GM12878 (cell line): ENCODE measurements around the gene SSBP1. TPM values are rescaled to one million over a fixed set of nuclear protein-coding genes. Genes with fewer than 3 reads are reported as not detected.

Experiments used
- ATAC-seq: fragments of 200-7000 bp; cut with Tn5 transposase; 3 replicates; pipeline ENCODE4 v1.9.1; 2020; ENCODE audit warnings: mild to moderate bottlenecking, moderate library complexity
- BruUV-seq: library from RNA; stranded (reverse); fragments of 400-500 nt; replicated peaks from 2 replicates; lab custom pipeline; 2021; lab: Mats Ljungman, UMichigan
- CTCF ChIA-PET: fragments of 300-600 bp; sonication (Branson Sonifier 250); formaldehyde crosslinking; extraction: SDS; loops from one replicate; lab custom pipeline; 2021; ENCODE audit warnings: inconsistent platforms; lab: Yijun Ruan, JAX
- POLR2A ChIA-PET: fragments of 350-600 bp; formaldehyde crosslinking; extraction: SDS; loops from one replicate; lab custom pipeline; 2021; ENCODE audit warnings: inconsistent platforms; lab: Charles Lee
- RAD21 ChIA-PET: fragments of 300-600 bp; sonication (Branson Sonifier 250); formaldehyde crosslinking; loops from one replicate; lab custom pipeline; 2023; ENCODE audit warnings: antibody characterized with exemption; ENCODE audit not compliant: unreplicated experiment; lab: Charles Lee
- SMC1A ChIA-PET: fragments of 300-600 bp; sonication (Branson Sonifier 250); formaldehyde crosslinking; loops from one replicate; lab custom pipeline; 2023; ENCODE audit not compliant: unreplicated experiment, uncharacterized antibody; lab: Charles Lee
- DNase-seq: peaks from one replicate; pipeline ENCODE4 v3.0.0-alpha.2; 2011; ENCODE audit warnings: low read depth, low spot score
- FAIRE-seq: peaks from 3 replicates; lab custom pipeline; 2011; peaks lifted over from hg19 to GRCh38; lab: Jason Lieb, UNC
- H2AFZ ChIP-seq: 2 replicates; pipeline ENCODE4 v1.6.0; 2011; ENCODE audit warnings: low read depth, low read length, control low read depth; ENCODE audit not compliant: control insufficient read depth
- H3K27ac ChIP-seq: 2 replicates; pipeline ENCODE4 v1.5.1; 2011; ENCODE audit warnings: control low read depth; ENCODE audit not compliant: control insufficient read depth, insufficient read depth
- H3K27me3 ChIP-seq, 2 experiments: replicated peaks in 1 of 2; 2 replicates each; pipeline versions ENCODE4 v1.6.0 to v1.6.1; 2011; ENCODE audit warnings: low read length in 1 of 2; ENCODE audit not compliant: control insufficient read depth in 2 of 2, insufficient read depth in 2 of 2
- H3K36me3 ChIP-seq, 2 experiments: 2 replicates each; pipeline ENCODE4 v1.5.1; 2011; ENCODE audit warnings: low read length in 1 of 2; ENCODE audit not compliant: control insufficient read depth in 2 of 2, insufficient read depth in 2 of 2
- H3K4me1 ChIP-seq: 2 replicates; pipeline ENCODE4 v1.6.1; 2011; ENCODE audit warnings: mild to moderate bottlenecking, low read length, moderate library complexity, mixed read lengths; ENCODE audit not compliant: control insufficient read depth, insufficient read depth
- H3K4me2 ChIP-seq: 2 replicates; pipeline ENCODE4 v1.6.0; 2011; ENCODE audit warnings: control low read depth; ENCODE audit not compliant: control insufficient read depth, insufficient read depth
- H3K4me3 ChIP-seq: fragments of 200-600 bp; sonication (generic); 2 replicates; pipeline ENCODE4 v1.5.1; 2016
- H3K79me2 ChIP-seq: 2 replicates; pipeline ENCODE4 v1.6.0; 2011; ENCODE audit warnings: low read length; ENCODE audit not compliant: control insufficient read depth, insufficient read depth
- H3K9ac ChIP-seq: 2 replicates; pipeline ENCODE4 v1.8.0; 2011; ENCODE audit warnings: low read length, control low read depth, mixed read lengths; ENCODE audit not compliant: control insufficient read depth, insufficient read depth
- H3K9me3 ChIP-seq: replicated peaks from 3 replicates; pipeline ENCODE4 v1.5.1; 2011; ENCODE audit warnings: mild to moderate bottlenecking, low read length; ENCODE audit not compliant: control insufficient read depth, insufficient read depth
- H4K20me1 ChIP-seq: 2 replicates; pipeline ENCODE4 v1.6.0; 2011; ENCODE audit not compliant: control insufficient read depth, insufficient read depth
- BHLHE40 ChIP-seq, 2 experiments: fragments of 450-650 bp in 1 of 2; IDR thresholded peaks; 2 replicates each; pipeline ENCODE4 v1.6.1; 2011 to 2017; ENCODE audit warnings: low read depth in 2 of 2, borderline replicate concordance in 1 of 2, improper control_type of control experiment in 1 of 2, low read length in 1 of 2, mild to moderate bottlenecking in 1 of 2
- BMI1 ChIP-seq: fragments of 450-650 bp; IDR thresholded peaks from 2 replicates; pipeline ENCODE4 v1.6.1; 2016; ENCODE audit warnings: mild to moderate bottlenecking, moderate library complexity, borderline replicate concordance
- DPF2 ChIP-seq: fragments of 450-650 bp; IDR thresholded peaks from 2 replicates; pipeline ENCODE4 v1.6.1; 2017; ENCODE audit warnings: mild to moderate bottlenecking
- EGR1 ChIP-seq, 2 experiments: IDR thresholded peaks; 1 replicate in 1 of 2; 2 replicates in 1 of 2; pipeline ENCODE4 v1.6.1; 2011 to 2012; ENCODE audit warnings: low read depth in 2 of 2, low read length in 2 of 2, borderline replicate concordance in 1 of 2, mild to moderate bottlenecking in 1 of 2, moderate library complexity in 1 of 2
- HDAC2 ChIP-seq: fragments of 200-600 bp; sonication (generic); IDR thresholded peaks from 2 replicates; pipeline ENCODE4 v1.6.1; 2017
- HDAC6 ChIP-seq: fragments of 200-600 bp; sonication (generic); IDR thresholded peaks from one replicate; pipeline ENCODE4 v1.8.0; 2017; ENCODE audit warnings: antibody characterized with exemption; ENCODE audit not compliant: unreplicated experiment
- IRF5 ChIP-seq: fragments of 450-650 bp; IDR thresholded peaks from 2 replicates; pipeline ENCODE4 v1.6.1; 2017; ENCODE audit warnings: borderline replicate concordance
- MYB ChIP-seq: fragments of 150-350 bp; IDR thresholded peaks from 2 replicates; pipeline ENCODE4 v1.6.1; 2014; ENCODE audit warnings: mild to moderate bottlenecking, low read depth, low read length, borderline replicate concordance
- MYC ChIP-seq: IDR thresholded peaks from 2 replicates; pipeline ENCODE4 v1.6.1; 2011; ENCODE audit warnings: mild to moderate bottlenecking, low read length, moderate library complexity, inconsistent platforms; ENCODE audit not compliant: insufficient read depth, insufficient replicate concordance, insufficient read length, severe bottlenecking
- NKRF ChIP-seq: fragments of 450-650 bp; conservative IDR thresholded peaks from 2 replicates; pipeline ENCODE4 v1.6.1; 2017; ENCODE audit warnings: mild to moderate bottlenecking, moderate library complexity
- NR2C1 ChIP-seq: fragments of 450-650 bp; IDR thresholded peaks from 2 replicates; pipeline ENCODE4 v1.6.1; 2017; ENCODE audit warnings: antibody characterized with exemption, mild to moderate bottlenecking, moderate library complexity
- POLR2A ChIP-seq: IDR thresholded peaks from 2 replicates; pipeline ENCODE4 v1.6.1; 2011; ENCODE audit warnings: low read depth, mild to moderate bottlenecking, low read length
- RELA ChIP-seq: fragments of 450-650 bp; IDR thresholded peaks from 2 replicates; pipeline ENCODE4 v1.8.0; 2014; ENCODE audit warnings: borderline replicate concordance; ENCODE audit not compliant: partially characterized antibody
- SKIL ChIP-seq: fragments of 450-650 bp; IDR thresholded peaks from 2 replicates; pipeline ENCODE4 v1.6.1; 2017; ENCODE audit warnings: mild to moderate bottlenecking, low read depth, inconsistent platforms; ENCODE audit not compliant: poor library complexity, severe bottlenecking
- SRF ChIP-seq, 2 experiments: IDR thresholded peaks; 2 replicates each; pipeline ENCODE4 v1.6.1; 2011; ENCODE audit warnings: low read depth in 2 of 2, low read length in 2 of 2, mild to moderate bottlenecking in 1 of 2, moderate library complexity in 1 of 2
- TARDBP ChIP-seq: IDR thresholded peaks from 2 replicates; pipeline ENCODE4 v1.6.1; 2016; ENCODE audit warnings: borderline replicate concordance
- WGBS: methylation state at CpG from one replicate; pipeline ENCODE4 v1.1.6; 2016; ENCODE audit warnings: low lambda C conversion rate; ENCODE audit not compliant: insufficient replicate concordance, insufficient coverage; ENCODE audit errors: missing lambda C conversion rate; 5-methylcytosine and 5-hydroxymethylcytosine counted together
- in situ Hi-C: fragments of 300-500 bp; cut with MboI; formaldehyde crosslinking; loops from 9 replicates; pipeline ENCODE4 v1.14.3; 2018; ENCODE audit warnings: mixed read lengths
- intact Hi-C: fragments of 100-400 bp; cut with micrococcal nuclease; formaldehyde crosslinking; loops from one replicate; pipeline ENCODE4 v1.14.2; 2022; ENCODE audit not compliant: unreplicated experiment
- polyA plus RNA-seq, 11 experiments: library from polyadenylated mRNA; depleted of rRNA in 4 of 11; unstranded in 6 of 11; stranded (reverse) in 5 of 11; fragments of >200 nt; fragmentation: Nextera tagmentation in 4 of 11; fragmentation: Illumina TruSeq in 1 of 11; extraction: Ambion mirVana in 4 of 11; extraction: Trizol in 1 of 11; gene quantifications; 1 replicate in 1 of 11; 2 replicates in 10 of 11; pipeline versions ENCODE4 v1.2.1 to v1.2.3, GENCODE V29; 2011 to 2016; ENCODE audit warnings: inconsistent platforms in 2 of 11, missing spikeins in 2 of 11, low read depth in 1 of 11
- total RNA-seq, 4 experiments: library from RNA; depleted of rRNA in 3 of 4; stranded (reverse); fragments of >200 nt in 3 of 4; fragmentation: Illumina TruSeq in 1 of 4; extraction: Trizol in 1 of 4; gene quantifications; 2 replicates each; pipeline versions ENCODE4 v1.2.1 to v1.2.3, GENCODE V29; 2013 to 2021

Gene SSBP1
- total and polyA plus RNA-seq, 10 of the 15 experiments (the other 5 are each of a cell fraction or from before 2014, with no cell fraction given) = 191 to 998 (median 418) TPM

- TF ChIP-seq IRF5 = no peak
- TF ChIP-seq DPF2 = peak; percentile 30
- TF ChIP-seq POLR2A = peak; percentile 74
- no peak for TF ChIP-seq HDAC6
Measured at GRCh38 chr7:141701489-141702046, 36.6 kb upstream of the SSBP1 start (continued).

- Histone ChIP-seq H3K4me1 (peaks cover 4% of the 10 kb centered on the region; the same call in 1 of the 2 replicates), H3K9ac (peak within 1 kb of the TSS; percentile 64), H3K4me3 (peak within 1 kb of the TSS; percentile 97), H3K27ac (peak within 1 kb of the TSS; percentile 49), H3K4me2 (peak within 1 kb of the TSS; percentile 91), H3K9me3 (no peaks in the 10 kb centered on the region), H2AFZ (peak within 1 kb of the TSS; percentile 85), H3K27me3 (peaks cover 0 to 2% of the 10 kb centered on the region in 2 experiments; a peak in 1 of 4 replicates), H3K79me2 (peaks cover 23% of the 10 kb centered on the region), H3K36me3 (no peaks in the 10 kb centered on the region), H4K20me1 (no peaks in the 10 kb centered on the region)
- no peak for DNase-seq
- ChIA-PET SMC1A (interaction anchor here (0.5 to 1.1 kb wide), 6 partner anchors 14 to 143 kb away, joined by 3 to 6 read pairs (median 3); partner anchors contain the start of gene SSBP1), RAD21 (interaction anchor here (1.2 to 3.7 kb wide), 4 partner anchors 16 to 47 kb away, joined by 3 to 16 read pairs (median 4); partner anchors contain the start of gene SSBP1), CTCF (interaction anchor here (0.7 to 3.7 kb wide), 8 partner anchors 10 to 53 kb away, joined by 3 to 36 read pairs (median 6); partner anchors contain the start of gene SSBP1), POLR2A (interaction anchor here (0.9 to 1.5 kb wide), 3 partner anchors 9 to 36 kb away, joined by 3 to 5 read pairs (median 4); partner anchors contain the start of gene SSBP1)
- in situ Hi-C loops (no loop called here), intact Hi-C loops (no loop called here)
- WGBS = 2% methylated on average over 31 of the region's 62 CpGs
- BruUV-seq = no TSS peak
- peak; percentile 67 for ATAC-seq
- FAIRE-seq = no peak
- TF ChIP-seq SKIL (no peak), RELA (peak; percentile 59), HDAC2 (no peak), EGR1 (IDR thresholded peaks at IDR 0.05; ENCODE audit: borderline replicate concordance in 1 of 2, low read depth in 2 of 2, low read length in 2 of 2) (0 out of 3 replicates have a peak, but pooled peaks of 1 of the 2 experiments have one; percentile 6), BHLHE40 (IDR thresholded peaks at IDR 0.05; ENCODE audit: borderline replicate concordance in 1 of 2, low read depth in 2 of 2, low read length in 1 of 2) (peak; percentile 16 to 54; a peak in 1 of 4 replicates), TARDBP (no peak), NKRF (no peak), NR2C1 (no peak), MYC (no peak), BMI1 (no peak), MYB (no peak), SRF (IDR thresholded peaks at IDR 0.05; ENCODE audit: low read depth in 2 of 2, low read length in 2 of 2) (no peak)
Measured at GRCh38 chr7:141702047-141702567, 36.1 kb upstream of the SSBP1 start, which contains the start of gene DENND11. TSS of gene DENND11 (minus strand) at chr7:141702166. CDS start at chr7:141702153, 13 bp downstream.
